Activated T-cell treated with anti-CD3 and anti-CD28 coated beads, Interleukin-2, amount 50 U/mL, for 4 hours (primary cell): ENCODE data around the gene DIS3L2. TPM values are rescaled to one million over a fixed set of nuclear protein-coding genes. Genes with fewer than 3 reads are reported as not detected.
"Not testable (repeated sequence)": the region's sequence is repeated elsewhere in the genome, so short reads cannot be mapped to it uniquely, and the experiment has no call there.

Experiments
- ATAC-seq, 2 donors: fragments of 200-7000 bp; cut with Tn5 transposase; one replicate each; pipeline ENCODE4 v1.10.0; 2021
- DNase-seq: peaks from one replicate; pipeline ENCODE4 v3.0.0-alpha.2; 2020
- H3K27me3 Mint-ChIP-seq: one replicate; pipeline ENCODE4 v1.8.0; 2021; ENCODE audit warnings: low read depth, mixed read lengths
- H3K36me3 Mint-ChIP-seq: one replicate; pipeline ENCODE4 v1.8.0; 2022; ENCODE audit warnings: mixed read lengths; ENCODE audit not compliant: insufficient read depth
- H3K4me1 Mint-ChIP-seq: one replicate; pipeline ENCODE4 v1.8.0; 2021; ENCODE audit warnings: low read depth, mixed read lengths
- H3K4me3 Mint-ChIP-seq: one replicate; pipeline ENCODE4 v1.8.0; 2021; ENCODE audit warnings: mild to moderate bottlenecking, moderate library complexity, mixed read lengths
- H3K9me3 Mint-ChIP-seq: one replicate; pipeline ENCODE4 v1.8.0; 2021; ENCODE audit warnings: mixed read lengths
- total RNA-seq, 3 donors: library from RNA; stranded (reverse); gene quantifications; one replicate each; pipeline ENCODE4 v1.2.1, GENCODE V29; 2021

Gene DIS3L2
- total RNA-seq, 3 donors from 2014 or later = 38.5 to 43.7 (median 41.4) TPM

DNA sequence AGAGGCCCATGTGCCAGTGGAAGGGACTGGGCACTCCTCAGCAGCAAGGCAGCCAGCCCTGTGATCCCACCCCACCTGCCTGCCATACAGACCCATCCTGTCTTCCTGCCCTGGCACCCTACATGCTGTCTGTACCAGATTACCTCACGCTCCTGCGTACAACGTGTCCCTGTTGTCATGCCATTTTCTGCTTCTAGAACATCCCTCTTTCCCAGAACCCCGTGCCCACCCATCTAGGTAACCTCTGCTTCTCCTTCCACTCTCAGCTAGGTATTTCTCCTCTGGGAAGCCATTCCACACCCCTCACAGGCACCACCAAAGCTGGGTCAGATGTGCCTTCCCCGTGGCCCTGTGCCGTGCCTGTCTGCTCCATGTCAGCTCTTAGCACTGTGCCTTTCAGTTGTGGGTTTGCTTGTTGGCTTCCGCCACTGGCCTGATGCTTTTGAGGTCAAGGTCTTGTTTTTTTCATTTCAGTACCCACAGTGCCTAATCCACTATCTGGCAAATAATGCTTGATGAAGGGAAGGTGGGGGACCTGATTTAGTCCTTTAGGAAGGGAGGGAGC lies 345.3 kb downstream of the DIS3L2 start:
- Mint-ChIP-seq H3K4me1 (peaks cover 43% of the 10 kb centered on the region), H3K9me3 (no peaks in the 10 kb centered on the region), H3K36me3 (peaks cover 21% of the 10 kb centered on the region), H3K27me3 (no peaks in the 10 kb centered on the region), H3K4me3 (no peak overlapping the region)
- DNase-seq = no peak
- no peak for ATAC-seq

GRCh38 chr2:232307854-232308253 lies 346.3 kb downstream of the DIS3L2 start:
- ATAC-seq (no peak), DNase-seq (no peak)
- Mint-ChIP-seq H3K27me3 (no peaks in the 10 kb centered on the region), H3K4me1 (peaks cover 51% of the 10 kb centered on the region), H3K36me3 (peaks cover 21% of the 10 kb centered on the region), H3K9me3 (no peaks in the 10 kb centered on the region), H3K4me3 (no peak overlapping the region)

GRCh38 chr2:232308986-232309385 lies 347.5 kb downstream of the DIS3L2 start:
- H3K36me3 Mint-ChIP-seq = peaks cover 20% of the 10 kb centered on the region
- H3K4me3 Mint-ChIP-seq = no peak overlapping the region
- H3K27me3 Mint-ChIP-seq = no peaks in the 10 kb centered on the region
- H3K9me3 Mint-ChIP-seq = peaks cover 5% of the 10 kb centered on the region
- H3K4me1 Mint-ChIP-seq = peaks cover 62% of the 10 kb centered on the region
- DNase-seq (no peak), ATAC-seq (peak; percentile 19 to 51)

- peak overlapping the region; percentile 45 for H3K4me3 Mint-ChIP-seq
- H3K27me3 Mint-ChIP-seq = no peaks in the 10 kb centered on the region
- DNase-seq = no peak
- peaks cover 68% of the 10 kb centered on the region for H3K4me1 Mint-ChIP-seq
- ATAC-seq = peak; percentile 33 to 56
- H3K9me3 Mint-ChIP-seq = peaks cover 5% of the 10 kb centered on the region
- peaks cover 17% of the 10 kb centered on the region for H3K36me3 Mint-ChIP-seq
Measured at GRCh38 chr2:232309592-232309991, 348.1 kb downstream of the DIS3L2 start.

- Mint-ChIP-seq H3K4me3 (peak overlapping the region; percentile 45), H3K9me3 (peaks cover 5% of the 10 kb centered on the region), H3K4me1 (peaks cover 74% of the 10 kb centered on the region), H3K27me3 (no peaks in the 10 kb centered on the region), H3K36me3 (peaks cover 17% of the 10 kb centered on the region)
- DNase-seq (no peak), ATAC-seq (peak; percentile 71 to 75)
Measured at GRCh38 chr2:232310121-232310520, 348.6 kb downstream of the DIS3L2 start.

DNA sequence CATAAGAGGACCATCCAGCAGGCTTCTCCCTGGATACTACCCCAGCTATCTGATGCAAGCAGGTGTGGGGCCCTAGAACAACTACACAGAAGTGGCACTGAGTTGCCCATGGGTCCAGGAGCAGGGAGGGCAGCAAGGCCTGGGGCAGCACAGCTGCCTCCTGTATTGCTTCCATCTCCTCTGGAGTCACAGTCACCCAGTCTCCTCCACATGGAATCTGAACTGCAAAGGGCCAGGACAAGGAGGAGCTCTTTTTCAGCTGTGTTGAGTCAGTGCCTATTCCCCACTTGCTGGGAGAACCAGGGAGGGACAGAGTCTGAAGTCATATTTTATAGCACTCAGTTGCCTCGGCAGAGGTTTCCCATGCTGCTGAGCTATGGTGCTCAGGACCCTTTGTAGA lies 349.2 kb downstream of the DIS3L2 start:
- ATAC-seq = peak in 1 of 2 donors; percentile 9
- no peak overlapping the region for H3K4me3 Mint-ChIP-seq

DNA sequence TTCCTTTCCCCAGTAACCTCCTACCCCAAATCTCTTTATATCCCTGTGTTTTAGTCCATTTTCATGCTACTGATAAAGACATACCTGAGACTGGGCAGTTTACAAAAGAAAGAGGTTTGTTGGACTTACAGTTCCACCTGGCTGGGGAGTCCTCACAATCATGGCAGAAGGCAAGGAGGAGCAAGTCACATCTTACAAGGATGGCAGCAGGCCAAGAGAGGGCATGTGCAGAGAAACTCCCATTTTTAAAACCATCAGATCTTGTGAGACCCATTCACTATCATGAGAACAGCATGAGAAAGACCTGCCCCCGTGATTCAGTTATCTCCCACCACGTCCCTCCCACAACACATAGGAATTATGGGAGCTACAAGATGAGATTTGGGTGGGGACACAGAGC lies 352.1 kb downstream of the DIS3L2 start:
- H3K27me3 Mint-ChIP-seq, H3K9me3 Mint-ChIP-seq, DNase-seq, ATAC-seq, H3K4me3 Mint-ChIP-seq, H3K36me3 Mint-ChIP-seq: not testable (repeated sequence)
- peaks cover 89% of the 10 kb centered on the region for H3K4me1 Mint-ChIP-seq

More for the DNA sequence above, 349.2 kb downstream of the DIS3L2 start:
- H3K27me3 Mint-ChIP-seq = no peaks in the 10 kb centered on the region
- H3K4me1 Mint-ChIP-seq = peaks cover 79% of the 10 kb centered on the region
- DNase-seq = no peak
- peaks cover 5% of the 10 kb centered on the region for H3K9me3 Mint-ChIP-seq
- H3K36me3 Mint-ChIP-seq = peaks cover 12% of the 10 kb centered on the region

DNA sequence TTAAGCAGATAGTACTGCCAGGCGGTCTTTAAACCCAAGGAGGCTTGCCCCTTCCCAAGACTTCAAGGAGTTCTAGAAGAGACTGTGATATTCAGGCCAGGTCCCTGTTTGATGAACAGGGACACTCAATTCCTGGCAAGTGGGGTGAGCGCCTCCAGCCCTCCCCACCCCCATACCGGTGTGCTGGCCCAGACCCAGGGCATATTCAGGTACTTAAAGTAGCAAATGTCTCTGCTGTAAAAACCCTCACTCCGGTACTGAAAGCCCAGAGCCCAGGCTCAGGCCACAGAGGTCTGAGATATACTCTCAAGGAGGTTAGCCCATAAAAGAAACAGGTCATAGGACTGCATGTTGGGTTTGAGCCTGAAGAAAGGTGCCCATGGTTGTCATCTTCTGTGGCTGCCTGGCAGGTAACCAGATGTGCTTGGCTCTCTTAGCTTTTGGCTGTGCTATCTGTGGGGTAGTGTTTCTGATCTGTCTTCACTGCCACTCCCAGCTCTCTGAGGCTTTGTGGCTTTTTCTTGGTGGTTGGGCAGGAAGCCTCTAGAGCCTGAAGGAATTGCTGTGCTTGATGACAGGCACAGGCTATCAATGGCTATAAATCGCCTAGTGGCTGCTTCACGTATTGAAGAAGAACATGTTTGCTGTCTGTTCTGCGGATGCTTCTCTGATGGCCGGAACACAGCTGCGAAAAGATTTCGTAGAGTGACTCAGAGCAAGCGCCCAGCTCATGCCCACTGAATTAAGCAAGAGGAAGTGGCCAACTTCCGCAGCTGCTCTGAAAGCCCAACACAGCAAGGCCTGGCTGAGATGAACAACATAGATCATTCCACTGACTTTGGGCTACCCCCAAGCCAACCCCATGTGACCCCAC lies 353.8 kb downstream of the DIS3L2 start:
- H3K4me1 Mint-ChIP-seq = peaks cover 89% of the 10 kb centered on the region
- peaks cover 6% of the 10 kb centered on the region for H3K36me3 Mint-ChIP-seq
- DNase-seq (peak; percentile 51), ATAC-seq (peak; percentile 86 to 89)
- H3K27me3 Mint-ChIP-seq = no peaks in the 10 kb centered on the region
- H3K9me3 Mint-ChIP-seq = peaks cover 5% of the 10 kb centered on the region
- H3K4me3 Mint-ChIP-seq = peak overlapping the region; percentile 71

GRCh38 chr2:232315923-232316299 lies 354.4 kb downstream of the DIS3L2 start:
- H3K36me3 Mint-ChIP-seq = peaks cover 6% of the 10 kb centered on the region
- peaks cover 5% of the 10 kb centered on the region for H3K9me3 Mint-ChIP-seq
- H3K4me1 Mint-ChIP-seq = peaks cover 89% of the 10 kb centered on the region
- H3K27me3 Mint-ChIP-seq = no peaks in the 10 kb centered on the region
- H3K4me3 Mint-ChIP-seq = peak overlapping the region; percentile 71
- DNase-seq (no peak), ATAC-seq (peak in 1 of 2 donors; percentile 15)

GRCh38 chr2:232316461-232317330 lies 355.2 kb downstream of the DIS3L2 start:
- no peak for DNase-seq
- H3K4me3 Mint-ChIP-seq = no peak overlapping the region
- peaks cover 5% of the 10 kb centered on the region for H3K9me3 Mint-ChIP-seq
- peaks cover 6% of the 10 kb centered on the region for H3K36me3 Mint-ChIP-seq
- ATAC-seq = no peak
- peaks cover 90% of the 10 kb centered on the region for H3K4me1 Mint-ChIP-seq
- no peaks in the 10 kb centered on the region for H3K27me3 Mint-ChIP-seq

DNA sequence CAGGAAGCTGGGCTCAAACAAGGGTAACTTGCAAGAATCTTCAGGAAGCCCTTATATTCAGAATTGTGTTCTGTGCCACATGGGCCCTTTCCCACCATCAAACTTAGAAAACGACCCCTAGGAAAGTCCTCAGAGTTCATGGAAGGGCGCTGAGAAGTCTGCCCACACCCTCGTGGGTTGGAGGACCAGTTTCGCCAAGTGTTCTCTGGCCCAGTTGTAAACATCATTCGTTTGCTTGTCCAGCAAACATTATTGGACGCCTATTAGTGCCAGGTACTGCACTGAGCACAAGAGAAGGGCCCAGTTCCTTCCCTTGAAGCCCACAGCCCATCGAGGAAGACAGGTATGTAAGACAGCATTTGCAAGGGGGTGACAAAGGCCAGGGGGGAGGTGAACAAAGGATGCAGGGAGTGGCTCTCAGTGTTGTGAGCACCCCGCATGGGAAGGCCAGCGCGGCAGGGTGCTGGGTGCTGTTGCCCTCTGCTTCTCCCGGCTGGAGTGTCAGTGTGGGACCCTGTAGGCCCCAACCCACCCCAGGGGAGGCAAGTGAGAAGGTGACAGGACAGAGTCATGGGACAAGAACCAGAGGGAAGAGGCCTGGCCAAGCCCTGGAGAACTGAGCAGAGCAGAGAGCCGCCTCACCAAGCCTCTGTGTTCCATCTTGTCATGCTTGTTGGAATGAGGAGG lies 356.8 kb downstream of the DIS3L2 start:
- Mint-ChIP-seq H3K4me3 (no peak overlapping the region), H3K36me3 (peaks cover 5% of the 10 kb centered on the region), H3K27me3 (no peaks in the 10 kb centered on the region), H3K4me1 (peaks cover 90% of the 10 kb centered on the region), H3K9me3 (peaks cover 5% of the 10 kb centered on the region)
- DNase-seq = no peak
- no peak for ATAC-seq

DNA sequence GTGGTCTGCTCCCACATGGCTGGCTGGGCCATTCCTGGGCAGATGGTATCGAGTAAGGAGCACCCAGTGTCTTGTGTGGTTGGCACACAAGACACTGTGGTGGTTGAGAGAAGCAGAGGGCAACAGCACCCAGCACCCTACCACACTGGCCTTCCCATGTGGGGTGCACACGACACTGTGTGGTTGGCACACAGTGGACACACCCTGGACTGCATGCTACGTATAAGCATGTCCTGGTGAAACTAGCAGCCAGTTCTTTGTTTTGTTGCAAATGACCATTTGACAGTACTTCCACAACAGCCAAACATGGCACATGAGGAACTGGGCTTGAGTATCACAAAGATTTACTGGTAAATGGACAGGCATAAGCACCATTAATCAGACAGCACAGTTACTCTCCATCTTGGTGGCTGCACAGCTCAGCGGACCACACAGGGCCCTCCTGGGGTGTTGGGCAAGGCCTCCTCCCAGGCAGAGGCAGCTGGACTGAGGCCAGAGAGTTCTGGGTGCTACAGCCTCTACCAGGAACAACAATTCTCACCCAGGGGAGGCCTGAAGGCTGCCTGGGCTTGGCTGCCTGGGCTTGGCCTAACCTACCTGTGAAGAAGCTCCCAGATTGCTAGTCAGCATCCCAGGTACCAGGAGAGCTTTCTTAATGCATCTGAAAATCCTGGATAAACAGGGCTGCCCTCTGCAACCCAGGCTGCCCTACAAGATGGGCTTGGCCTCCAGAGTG lies 357.7 kb downstream of the DIS3L2 start:
- Mint-ChIP-seq H3K4me3 (no peak overlapping the region), H3K27me3 (no peaks in the 10 kb centered on the region), H3K9me3 (no peaks in the 10 kb centered on the region), H3K36me3 (no peaks in the 10 kb centered on the region), H3K4me1 (peaks cover 83% of the 10 kb centered on the region)
- ATAC-seq (no peak), DNase-seq (no peak)

DNA sequence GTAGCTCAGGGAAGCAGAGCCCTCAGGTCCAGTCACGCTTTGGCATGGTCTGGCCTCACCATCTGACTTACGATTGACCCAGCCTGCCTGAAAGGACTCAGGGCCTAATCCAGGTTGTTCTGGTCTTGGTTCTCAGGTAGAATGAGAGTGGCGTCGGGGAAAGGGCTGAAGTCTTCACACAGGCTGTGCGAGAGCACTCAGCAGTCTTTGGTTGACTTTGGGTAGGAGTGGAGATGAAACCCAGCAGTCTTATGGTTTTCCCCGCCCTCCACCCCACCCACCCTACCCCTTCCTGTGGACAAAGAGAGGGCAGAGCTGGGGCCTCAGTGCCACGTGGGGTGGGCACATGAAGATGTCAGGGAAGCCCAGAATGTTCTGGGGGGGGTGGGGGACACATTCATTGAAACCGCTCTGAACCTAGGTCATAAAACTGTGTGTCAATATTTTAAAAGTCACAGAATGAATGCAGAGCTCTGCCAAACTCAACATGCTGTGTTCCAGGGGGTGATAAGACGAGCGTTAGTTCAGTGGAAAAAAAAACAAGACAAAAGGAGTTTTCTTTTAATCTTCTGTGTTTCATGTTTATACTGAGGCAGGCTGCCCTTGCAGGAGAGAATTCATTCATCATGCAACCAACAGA lies 358.4 kb downstream of the DIS3L2 start:
- DNase-seq (no peak), ATAC-seq (no peak)
- Mint-ChIP-seq H3K4me1 (peaks cover 77% of the 10 kb centered on the region), H3K27me3 (no peaks in the 10 kb centered on the region), H3K4me3 (no peak overlapping the region), H3K36me3 (no peaks in the 10 kb centered on the region), H3K9me3 (no peaks in the 10 kb centered on the region)
